Activated CD4-positive, CD25-positive, alpha-beta regulatory T cell treated with anti-CD3 and anti-CD28 coated beads, Interleukin-2, amount 50 U/mL, for 24 hours (primary cell): ENCODE data around the gene HSD17B11.
"Not testable (repeated sequence)": the region's sequence is repeated elsewhere in the genome, so short reads cannot be mapped to it uniquely, and the experiment has no call there.

Source experiments
- ATAC-seq, 2 donors: fragments of 150-1000 bp; cut with Tn5 transposase; one replicate each; pipeline ENCODE4 v1.10.0; 2021; ENCODE audit warnings: mild to moderate bottlenecking in 1 of 2, moderate library complexity in 1 of 2

The HSD17B11 gene

DNA sequence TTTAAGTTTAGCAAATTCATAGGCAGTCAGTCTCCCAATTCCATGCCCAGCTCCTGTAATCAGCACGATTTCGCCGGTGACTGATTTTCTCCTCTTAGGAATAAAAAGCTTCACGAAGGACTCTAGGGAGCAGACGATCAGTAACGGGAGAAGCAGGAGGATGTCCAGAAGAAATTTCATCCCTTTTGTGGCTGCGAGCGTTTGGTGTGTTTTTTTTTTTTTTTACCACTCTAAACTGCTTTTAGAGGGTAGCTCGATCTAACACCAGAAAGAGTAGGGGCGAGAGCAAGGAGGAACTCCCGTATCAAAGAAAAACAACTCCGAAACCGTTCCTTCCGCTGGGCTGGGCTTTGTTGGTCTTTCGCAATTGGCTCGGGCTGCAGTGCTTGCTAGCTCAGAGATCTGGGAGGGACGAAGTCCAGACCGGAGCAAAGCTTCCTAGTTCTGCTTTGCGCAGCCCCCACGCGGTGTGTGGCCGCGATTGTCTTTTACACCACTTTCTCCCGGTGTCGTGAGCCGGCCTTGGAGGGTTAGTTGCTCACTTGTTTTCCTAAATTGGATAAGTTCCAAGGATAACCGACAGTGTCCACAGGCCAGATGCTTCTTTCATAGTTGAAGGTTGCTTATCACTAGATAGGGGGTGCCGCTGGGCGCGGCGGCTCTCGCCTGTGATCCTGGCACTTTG is at the start of gene HSD17B11:
Gene HSD17B11 (minus strand): TSS at position 298 of the 685 bp plus-strand sequence. CDS start 118 bp downstream, at position 180.
- ATAC-seq = peak; percentile 98

DNA sequence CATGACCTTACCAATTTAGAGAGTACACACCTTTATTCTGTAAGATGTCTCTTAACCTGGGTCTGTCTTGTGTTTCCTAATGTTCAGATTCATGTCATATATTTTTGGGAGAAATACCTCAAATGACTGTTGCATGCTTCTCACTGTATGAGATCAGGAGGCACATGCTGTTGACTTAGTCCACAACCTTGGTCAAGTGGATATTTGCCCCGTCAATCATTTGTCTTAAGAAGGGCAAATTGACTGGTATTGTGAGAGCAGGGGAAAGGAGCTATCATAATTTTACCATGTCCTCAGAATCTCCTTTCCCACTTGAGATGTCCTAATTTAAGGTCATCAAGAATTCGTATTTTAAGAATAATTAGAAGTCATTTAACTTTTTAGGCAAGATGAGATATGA is 42.4 kb upstream of the HSD17B11 start:
- no peak for ATAC-seq

GRCh38 chr4:87430038-87430437 is 39.0 kb upstream of the HSD17B11 start:
- no peak for ATAC-seq

DNA sequence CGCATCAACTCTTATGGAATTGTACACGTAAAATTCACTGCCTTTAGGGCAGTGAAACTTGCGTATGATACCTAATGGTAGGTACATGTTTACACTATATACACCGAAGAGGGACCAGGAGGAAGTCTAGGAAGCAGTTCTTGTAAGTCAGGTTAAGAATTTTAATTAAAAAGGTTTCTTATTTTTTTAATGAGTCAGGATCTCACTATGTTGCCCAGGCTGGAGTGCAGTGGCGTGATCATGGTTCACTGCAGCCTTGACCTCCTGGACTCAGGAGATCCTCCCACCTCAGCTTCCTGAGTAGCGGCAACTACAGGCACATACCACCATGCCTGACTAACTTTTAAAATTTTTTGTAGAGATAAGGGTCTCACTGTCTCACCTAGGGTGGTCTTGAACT is 38.0 kb upstream of the HSD17B11 start:
- ATAC-seq = no peak

- no peak for ATAC-seq
These were observed 36.5 kb upstream of the HSD17B11 start for GRCh38 chr4:87427518-87427868.

DNA sequence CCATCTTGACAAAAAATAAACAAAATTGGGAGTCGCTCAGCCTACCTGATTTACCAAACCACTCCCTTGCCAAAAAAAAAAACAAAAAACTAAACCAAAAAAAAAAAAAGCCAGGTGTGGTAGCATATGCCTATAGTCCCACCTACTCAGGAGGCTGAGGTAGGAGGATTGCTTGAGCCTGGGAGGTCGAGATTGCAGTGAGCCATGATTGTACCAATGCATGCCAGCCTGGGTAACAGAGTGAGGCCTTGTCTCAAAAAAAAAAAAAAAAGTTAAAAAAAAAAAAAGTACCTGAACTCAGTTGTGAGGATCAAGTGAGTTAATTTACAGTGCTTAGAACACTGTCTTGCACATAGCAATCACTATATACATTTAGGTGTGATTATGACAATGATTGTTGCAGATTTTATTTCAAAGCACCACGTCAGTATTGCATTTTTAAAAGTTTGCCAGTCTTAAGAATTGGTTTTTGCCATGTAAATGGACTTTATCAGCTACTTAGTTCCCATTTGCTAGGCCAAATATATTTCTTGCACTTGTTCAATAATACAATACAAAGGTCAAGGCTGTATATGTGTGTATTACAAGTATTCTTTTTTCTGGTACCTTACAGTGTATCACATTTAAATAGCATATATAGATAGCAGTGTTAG is 36.0 kb upstream of the HSD17B11 start:
- ATAC-seq = no peak

DNA sequence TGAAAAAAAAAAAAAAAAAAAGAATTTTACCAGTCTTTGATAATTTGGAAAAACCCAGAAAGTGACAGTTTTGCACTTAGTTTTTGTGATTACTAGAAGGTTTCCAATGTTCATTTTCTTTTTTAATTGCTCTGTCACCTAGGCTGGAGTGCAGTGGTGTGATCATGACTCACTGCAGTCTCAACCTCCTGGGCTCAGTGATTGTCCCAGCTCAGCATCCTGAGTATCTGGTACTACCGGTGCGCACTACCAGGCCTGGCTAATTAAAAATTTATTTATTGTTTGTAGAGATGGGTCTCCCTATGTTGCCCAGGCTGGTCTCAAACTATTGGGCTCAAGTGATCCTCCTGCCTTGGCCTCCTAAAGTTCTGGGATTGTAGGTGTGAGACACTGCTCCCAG is 34.7 kb upstream of the HSD17B11 start:
- no peak for ATAC-seq

GRCh38 chr4:87424099-87424543 is 33.1 kb upstream of the HSD17B11 start:
- not testable (repeated sequence) for ATAC-seq

DNA sequence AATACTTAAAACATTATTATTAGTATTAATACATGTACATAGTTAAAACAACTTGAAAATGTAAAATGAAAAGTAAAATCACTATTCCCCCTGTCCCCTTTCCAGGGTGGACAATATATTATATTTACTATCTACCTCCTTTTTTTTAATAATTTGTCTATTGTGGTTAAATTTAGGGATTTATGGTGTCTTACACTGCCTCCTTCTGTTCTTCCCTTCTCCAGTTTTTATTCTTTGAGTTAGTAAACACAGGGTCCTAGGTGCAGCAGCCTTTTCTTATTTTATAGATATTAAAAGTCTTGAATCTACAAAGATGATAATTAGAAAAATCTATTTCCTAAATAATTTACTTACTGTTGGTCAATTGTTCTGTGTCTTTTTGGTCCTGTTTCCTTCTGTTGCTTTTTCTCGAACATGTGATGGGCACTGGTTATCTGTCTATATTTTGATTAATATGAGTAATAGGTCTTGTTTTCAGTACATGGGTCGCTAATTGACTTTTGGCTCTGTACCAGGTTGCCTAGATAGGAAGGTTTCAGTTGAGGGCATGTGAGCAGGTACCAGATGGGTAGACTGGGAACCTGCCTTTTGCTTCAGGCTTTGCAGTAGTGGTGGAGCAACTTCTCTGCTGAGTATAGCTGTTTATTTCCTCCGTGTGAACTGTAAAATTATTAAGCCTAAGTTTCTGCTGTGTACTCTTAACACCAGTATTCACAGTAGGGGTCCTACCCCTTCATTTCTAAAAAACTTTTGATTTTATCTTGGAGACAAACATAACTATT is 32.5 kb upstream of the HSD17B11 start:
- ATAC-seq = peak in 1 of 2 donors; percentile 8

GRCh38 chr4:87422104-87423052 is 31.4 kb upstream of the HSD17B11 start, which contains the start of gene NUDT9:
NUDT9 (plus strand) TSS chr4:87422573; CDS start chr4:87422906, 333 bp downstream.
- peak; percentile 89 to 90 for ATAC-seq

DNA sequence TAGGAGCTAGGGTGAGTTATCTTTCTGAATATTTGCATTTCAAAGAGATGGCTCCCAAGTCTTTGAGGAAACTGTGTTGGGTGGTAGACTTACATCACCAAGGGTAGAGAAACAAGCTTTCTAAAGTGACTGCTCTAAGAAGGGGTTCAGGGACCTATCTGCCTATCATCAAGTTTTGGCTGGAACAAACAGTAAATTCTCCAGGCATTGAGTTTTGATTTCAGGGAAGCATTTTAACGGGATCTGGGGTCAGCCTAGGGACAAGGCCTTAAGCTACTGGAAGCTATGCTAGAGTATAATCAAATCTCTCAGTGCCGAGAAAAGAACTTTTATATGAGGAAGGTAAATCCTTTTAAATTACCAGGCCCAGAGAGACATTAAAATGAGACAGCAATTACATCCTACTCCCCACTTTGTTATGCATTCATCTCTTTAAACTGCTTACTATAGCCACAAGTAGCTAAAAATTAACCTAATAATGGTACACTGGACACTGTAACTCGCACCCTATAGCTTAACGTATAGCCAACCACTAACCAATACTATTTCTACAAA is 29.4 kb upstream of the HSD17B11 start:
- no peak for ATAC-seq

- ATAC-seq = no peak
These were observed 28.7 kb upstream of the HSD17B11 start for GRCh38 chr4:87419578-87420249.

DNA sequence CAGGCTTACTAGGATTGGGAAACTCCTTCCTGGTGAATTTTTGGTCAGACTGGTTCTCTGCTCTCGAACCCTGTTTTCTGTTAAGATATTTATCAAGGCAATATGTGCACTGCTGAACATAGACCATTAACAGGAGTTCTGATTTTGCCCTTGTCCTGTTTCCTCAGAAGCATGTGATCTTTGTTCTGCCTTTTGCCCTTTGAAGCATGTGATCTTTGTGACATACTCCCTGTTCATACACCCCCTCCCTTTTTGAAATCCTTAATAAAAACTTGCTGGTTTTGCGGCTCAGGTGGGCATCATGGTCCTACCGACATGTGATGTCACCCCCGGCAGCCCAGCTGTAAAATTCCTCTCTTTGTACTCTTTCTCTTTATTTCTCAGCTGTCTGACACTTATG is 27.4 kb upstream of the HSD17B11 start:
- not testable (repeated sequence) for ATAC-seq

GRCh38 chr4:87416965-87417364 is 26.0 kb upstream of the HSD17B11 start:
- ATAC-seq = no peak

DNA sequence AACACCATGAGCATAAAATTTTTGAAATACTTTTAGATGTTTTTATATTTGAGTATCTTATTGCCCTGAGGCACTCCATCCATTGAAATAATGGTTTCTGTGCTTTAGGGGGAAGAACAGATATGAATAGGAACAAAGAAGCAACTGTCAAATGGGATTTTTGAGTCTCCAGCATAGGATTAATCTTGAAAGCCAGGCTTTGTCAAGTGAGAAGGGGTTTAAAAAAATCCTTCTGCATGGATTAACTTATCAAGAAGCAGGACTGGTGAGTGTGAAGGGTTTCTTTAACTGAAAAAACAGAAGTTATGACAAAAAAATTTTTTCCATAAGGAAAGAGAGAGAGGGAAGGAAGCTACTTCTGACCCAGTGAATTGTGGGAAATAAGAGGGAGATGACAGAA is 23.8 kb upstream of the HSD17B11 start:
- no peak for ATAC-seq

GRCh38 chr4:87410679-87411078 is 19.7 kb upstream of the HSD17B11 start:
- no peak for ATAC-seq

DNA sequence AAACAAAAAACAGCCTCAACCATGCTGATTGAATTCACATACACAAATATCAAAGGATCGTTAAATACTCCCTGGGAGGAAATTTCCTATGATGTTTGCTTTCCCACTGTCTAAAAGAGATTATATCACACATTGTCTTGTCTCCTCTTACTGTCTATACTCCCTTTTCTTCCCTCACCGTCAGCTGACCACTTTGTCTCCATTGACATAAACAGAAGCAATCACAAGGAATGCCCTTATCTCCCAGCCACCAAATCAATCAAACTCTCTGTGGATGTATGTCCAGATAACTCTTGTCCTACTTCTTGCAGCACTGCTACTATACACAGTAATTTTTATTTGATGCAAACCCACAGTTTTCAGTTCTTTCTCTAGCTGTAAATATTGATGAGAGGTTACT is 19.2 kb upstream of the HSD17B11 start:
- ATAC-seq = no peak

GRCh38 chr4:87409420-87409939 is 18.5 kb upstream of the HSD17B11 start:
- ATAC-seq = no peak

DNA sequence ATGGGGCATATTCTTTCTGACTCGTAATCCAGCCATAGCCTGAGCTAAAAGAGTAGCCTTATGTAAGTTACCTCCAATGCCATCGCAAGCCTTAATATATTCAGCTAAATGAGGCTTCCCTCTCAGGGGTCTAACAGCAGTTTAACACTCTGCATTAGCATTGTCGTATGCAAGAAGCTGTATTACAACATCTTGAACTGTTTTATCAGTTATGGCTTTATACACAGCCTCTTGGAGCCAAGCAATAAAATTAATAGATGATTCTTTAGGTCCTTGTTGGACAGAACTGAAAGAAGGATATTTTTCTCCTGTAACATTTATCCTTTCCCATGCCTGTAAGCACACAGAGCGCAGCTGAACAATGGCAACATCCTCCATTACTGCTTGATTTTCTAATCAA is 15.9 kb upstream of the HSD17B11 start:
- not testable (repeated sequence) for ATAC-seq

DNA sequence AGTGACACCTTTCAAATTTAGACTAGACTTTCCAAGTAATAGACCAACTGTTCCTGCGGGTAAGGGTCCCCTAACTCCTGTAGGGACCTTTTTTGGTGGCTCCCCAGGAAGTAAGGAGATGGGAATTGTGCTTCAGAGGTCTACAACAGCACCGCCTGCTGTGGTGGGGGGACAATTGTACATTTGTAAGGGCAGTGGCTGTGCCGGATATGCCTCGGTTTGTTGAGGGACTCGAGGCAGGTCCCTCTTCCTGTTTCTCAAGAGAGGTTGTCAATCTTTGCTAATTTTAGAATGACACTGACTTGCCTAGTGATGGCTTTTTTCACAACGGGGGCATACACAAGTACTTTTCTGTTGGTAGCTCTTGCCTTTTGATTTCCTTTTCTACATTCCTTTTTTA is 15.5 kb upstream of the HSD17B11 start:
- peak in 1 of 2 donors; percentile 41 for ATAC-seq

DNA sequence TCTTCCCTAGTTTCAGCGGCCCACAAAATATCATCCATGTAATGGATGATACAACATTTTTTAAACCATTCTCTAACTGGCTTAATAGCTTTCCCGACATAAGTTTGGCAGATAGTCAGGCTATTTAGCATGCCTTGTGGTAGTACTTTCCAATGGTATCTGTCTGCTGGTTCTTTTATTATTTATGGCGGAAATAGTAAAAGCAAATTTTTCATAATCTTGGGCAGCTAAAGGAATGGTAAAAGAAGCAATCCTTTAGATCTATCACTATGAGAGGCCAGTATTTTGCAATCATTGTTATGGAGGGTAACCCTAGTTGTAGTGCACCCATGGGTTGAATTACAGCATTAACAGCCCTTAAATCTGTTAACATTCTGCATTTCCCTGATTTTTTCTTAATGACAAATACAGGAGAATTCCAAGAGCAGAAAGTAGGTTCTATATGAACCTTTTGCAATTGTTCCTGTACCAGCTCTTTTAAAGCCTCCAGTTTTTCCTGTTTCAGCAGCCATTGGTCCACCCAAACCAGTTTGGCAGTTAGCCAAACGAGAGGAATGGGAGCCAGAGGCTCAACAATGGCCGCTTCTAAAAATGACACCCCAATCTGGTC is 14.3 kb upstream of the HSD17B11 start:
- ATAC-seq = no peak
